PC-3 (cell line): ENCODE data around the gene NME4. TPM values are rescaled to one million over a fixed set of nuclear protein-coding genes. Genes with fewer than 3 reads are reported as not detected.

Experiments
- ATAC-seq: fragments of 200-7000 bp; cut with Tn5 transposase; 2 replicates; pipeline ENCODE4 v1.9.1; 2020; ENCODE audit warnings: mild to moderate bottlenecking, moderate library complexity
- BruUV-seq: library from RNA; stranded (reverse); fragments of 400-500 nt; replicated peaks from 2 replicates; lab custom pipeline; 2021; lab: Mats Ljungman, UMichigan
- CTCF ChIA-PET: fragments of 300-600 bp; sonication (Branson Sonifier 250); formaldehyde crosslinking; loops from one replicate; lab custom pipeline; 2022; ENCODE audit warnings: antibody characterized with exemption; lab: Charles Lee
- POLR2A ChIA-PET: fragments of 300-600 bp; sonication (Branson Sonifier 250); formaldehyde crosslinking; loops from one replicate; lab custom pipeline; 2022; ENCODE audit warnings: antibody characterized with exemption; ENCODE audit not compliant: unreplicated experiment; lab: Charles Lee
- DNase-seq: peaks from one replicate; pipeline ENCODE4 v3.0.0-alpha.2; 2015
- H2AFZ ChIP-seq: fragments of 300-600 bp; sonication (generic); 2 replicates; pipeline ENCODE4 v1.6.0; 2016; ENCODE audit warnings: antibody characterized with exemption, low read length
- H3F3A ChIP-seq: fragments of 300-600 bp; sonication (generic); one replicate; pipeline ENCODE4 v1.6.0; 2017; ENCODE audit warnings: antibody characterized with exemption, low read length, control low read depth, mild to moderate bottlenecking; ENCODE audit not compliant: unreplicated experiment
- H3K27ac ChIP-seq: fragments of 300-600 bp; sonication (generic); 2 replicates; pipeline ENCODE4 v1.5.1; 2016; ENCODE audit warnings: mild to moderate bottlenecking, low read length
- H3K27me3 ChIP-seq: fragments of 300-600 bp; sonication (generic); 2 replicates; pipeline ENCODE4 v1.6.1; 2016; ENCODE audit warnings: low read length, mixed read lengths
- H3K36me3 ChIP-seq: fragments of 300-600 bp; sonication (generic); 2 replicates; pipeline ENCODE4 v1.6.1; 2016; ENCODE audit warnings: low read depth, mixed run types, low read length, mixed read lengths
- H3K4me1 ChIP-seq: fragments of 300-600 bp; sonication (generic); 2 replicates; pipeline ENCODE4 v1.5.1; 2016; ENCODE audit warnings: low read length; ENCODE audit not compliant: insufficient read depth
- H3K4me2 ChIP-seq: fragments of 300-600 bp; sonication (generic); 2 replicates; pipeline ENCODE4 v1.6.0; 2016; ENCODE audit warnings: low read length
- H3K4me3 ChIP-seq: fragments of 300-600 bp; sonication (generic); 2 replicates; pipeline ENCODE4 v1.5.1; 2016; ENCODE audit warnings: mild to moderate bottlenecking, low read length, mixed read lengths
- H3K79me2 ChIP-seq: fragments of 300-600 bp; sonication (generic); 2 replicates; pipeline ENCODE4 v1.6.1; 2017; ENCODE audit warnings: low read length, mixed read lengths
- H3K9ac ChIP-seq: fragments of 300-600 bp; sonication (generic); 2 replicates; pipeline ENCODE4 v1.6.0; 2016; ENCODE audit warnings: mild to moderate bottlenecking, low read length
- H3K9me2 ChIP-seq: fragments of 300-600 bp; sonication (generic); replicated peaks from 2 replicates; pipeline ENCODE4 v1.6.1; 2016; ENCODE audit warnings: mixed run types, low read length, mixed read lengths
- H3K9me3 ChIP-seq: fragments of 300-600 bp; sonication (generic); 2 replicates; pipeline ENCODE4 v1.6.1; 2016; ENCODE audit warnings: low read length, mixed read lengths
- H4K20me1 ChIP-seq: fragments of 300-600 bp; sonication (generic); 2 replicates; pipeline ENCODE4 v1.6.1; 2016; ENCODE audit warnings: low read length, mixed read lengths
- CTCF ChIP-seq: fragments of 300-600 bp; sonication (generic); conservative IDR thresholded peaks from 2 replicates; pipeline ENCODE4 v1.5.1; 2017; ENCODE audit warnings: antibody characterized with exemption, low read depth, mild to moderate bottlenecking, low read length
- EZH2 ChIP-seq: fragments of 300-600 bp; sonication (generic); IDR thresholded peaks from one replicate; pipeline ENCODE4 v1.6.1; 2017; ENCODE audit warnings: antibody characterized with exemption, mild to moderate bottlenecking, low read length; ENCODE audit not compliant: unreplicated experiment
- EZH2phosphoT487 ChIP-seq: fragments of 300-600 bp; sonication (generic); IDR thresholded peaks from 2 replicates; pipeline ENCODE4 v1.6.1; 2018; ENCODE audit warnings: mild to moderate bottlenecking, antibody characterized with exemption, low read length, borderline replicate concordance
- intact Hi-C: fragments of 100-400 bp; cut with micrococcal nuclease; formaldehyde crosslinking; loops from 2 replicates; pipeline ENCODE4 v1.9.0; 2023
- total RNA-seq: library from RNA; depleted of rRNA; stranded (reverse); fragments of >200 nt; gene quantifications from 2 replicates; pipeline ENCODE4 v1.2.3, GENCODE V29; 2014

NME4 gene
- total RNA-seq, 1 experiment from 2014 or later: 182 TPM

GRCh38 chr16:407253-407652 is 10.3 kb downstream of the NME4 start:
- H3K36me3 ChIP-seq: no peaks in the 10 kb centered on the region
- TF ChIP-seq EZH2: no peak
- no peak for TF ChIP-seq EZH2phosphoT487
- no peak for TF ChIP-seq CTCF

GRCh38 chr16:410516-411178 is 13.6 kb downstream of the NME4 start:
- CTCF ChIA-PET: no interaction called here
- POLR2A ChIA-PET: no interaction called here

More at GRCh38 chr16:407253-407652, 10.3 kb downstream of the NME4 start:
- no peaks in the 10 kb centered on the region for H3K27me3 ChIP-seq
- ATAC-seq: no peak
- H3K9me2 ChIP-seq: no peaks in the 10 kb centered on the region
- POLR2A ChIA-PET: no interaction called here
- H3K9ac ChIP-seq: no peak overlapping the region
- no peaks in the 10 kb centered on the region for H4K20me1 ChIP-seq
- intact Hi-C loops: no loop called here
- no peaks in the 10 kb centered on the region for H3F3A ChIP-seq
- H2AFZ ChIP-seq: no peak overlapping the region
- CTCF ChIA-PET: no interaction called here
- no peaks in the 10 kb centered on the region for H3K9me3 ChIP-seq
- peaks cover 9% of the 10 kb centered on the region for H3K79me2 ChIP-seq
- H3K4me2 ChIP-seq: no peak overlapping the region
- no peak overlapping the region for H3K4me3 ChIP-seq
- no peaks in the 10 kb centered on the region for H3K4me1 ChIP-seq
- no peak overlapping the region for H3K27ac ChIP-seq
- no TSS peak for BruUV-seq
- no peak for DNase-seq

More at GRCh38 chr16:410516-411178, 13.6 kb downstream of the NME4 start:
- intact Hi-C loops: no loop called here
- ATAC-seq (no peak), DNase-seq (no peak)
- Histone ChIP-seq H2AFZ (no peak overlapping the region), H3K4me2 (no peak overlapping the region), H3K9ac (no peak overlapping the region), H3F3A (no peaks in the 10 kb centered on the region), H3K4me3 (no peak overlapping the region), H3K27ac (no peak overlapping the region), H3K4me1 (no peaks in the 10 kb centered on the region), H3K9me2 (no peaks in the 10 kb centered on the region), H3K27me3 (no peaks in the 10 kb centered on the region), H3K9me3 (no peaks in the 10 kb centered on the region), H4K20me1 (no peaks in the 10 kb centered on the region), H3K79me2 (no peaks in the 10 kb centered on the region), H3K36me3 (no peaks in the 10 kb centered on the region)
- no TSS peak for BruUV-seq
- no peak for TF ChIP-seq CTCF
- no peak for TF ChIP-seq EZH2phosphoT487
- no peak for TF ChIP-seq EZH2
